NK-92 treated with Interleukin-12 subunit alpha and Interleukin-12 subunit beta, amount 100 ng/mL, for 24 hours (cell line): Measurements from ENCODE around the gene RAD51B.
"Not testable (repeated sequence)": the region's sequence is repeated elsewhere in the genome, so short reads cannot be mapped to it uniquely, and the experiment has no call there.

Source experiments
- DNase-seq: peaks from one replicate; lab custom pipeline; 2025; lab: John Stamatoyannopoulos, UW

The RAD51B gene

GRCh38 chr14:68174446-68174845 is 354.9 kb downstream of the RAD51B start:
- no peak for DNase-seq

- DNase-seq: no peak
Observed at GRCh38 chr14:68176687-68177086, 357.1 kb downstream of the RAD51B start.

GRCh38 chr14:68177728-68178127 is 358.1 kb downstream of the RAD51B start:
- no peak for DNase-seq

GRCh38 chr14:68178282-68178681 is 358.7 kb downstream of the RAD51B start:
- DNase-seq: no peak

GRCh38 chr14:68181519-68182326 is 362.1 kb downstream of the RAD51B start:
- DNase-seq: no peak

- DNase-seq: no peak
Observed at GRCh38 chr14:68182492-68182891, 362.9 kb downstream of the RAD51B start.

- not testable (repeated sequence) for DNase-seq
Observed at GRCh38 chr14:68186500-68187276, 367.1 kb downstream of the RAD51B start.

GRCh38 chr14:68188174-68188573 is 368.6 kb downstream of the RAD51B start:
- no peak for DNase-seq

- DNase-seq: no peak
Observed at GRCh38 chr14:68190032-68190431, 370.5 kb downstream of the RAD51B start.

- no peak for DNase-seq
Observed at GRCh38 chr14:68191567-68192321, 372.2 kb downstream of the RAD51B start.

- no peak for DNase-seq
Observed at GRCh38 chr14:68192935-68193334, 373.4 kb downstream of the RAD51B start.

- DNase-seq: no peak
Observed at GRCh38 chr14:68193970-68194681, 374.5 kb downstream of the RAD51B start.

GRCh38 chr14:68195126-68195525 is 375.5 kb downstream of the RAD51B start:
- no peak for DNase-seq

- no peak for DNase-seq
Observed at GRCh38 chr14:68198713-68199495, 379.3 kb downstream of the RAD51B start.

GRCh38 chr14:68199554-68200151 is 380.1 kb downstream of the RAD51B start:
- no peak for DNase-seq

- DNase-seq: no peak
Observed at GRCh38 chr14:68203871-68204270, 384.3 kb downstream of the RAD51B start.

- no peak for DNase-seq
Observed at GRCh38 chr14:68208218-68208617, 388.6 kb downstream of the RAD51B start.

GRCh38 chr14:68208626-68209317 is 389.2 kb downstream of the RAD51B start:
- no peak for DNase-seq

GRCh38 chr14:68210729-68211299 is 391.2 kb downstream of the RAD51B start:
- DNase-seq: peak; percentile 32

GRCh38 chr14:68211421-68211820 is 391.8 kb downstream of the RAD51B start:
- DNase-seq: no peak
